ENCODE data around the gene SMARCC2. TPM values are rescaled to one million over a fixed set of nuclear protein-coding genes. Genes with fewer than 3 reads are reported as not detected.

The SMARCC2 gene
- total RNA-seq, 2 experiments from 2014 or later, result 68.3 to 137 TPM

DNA sequence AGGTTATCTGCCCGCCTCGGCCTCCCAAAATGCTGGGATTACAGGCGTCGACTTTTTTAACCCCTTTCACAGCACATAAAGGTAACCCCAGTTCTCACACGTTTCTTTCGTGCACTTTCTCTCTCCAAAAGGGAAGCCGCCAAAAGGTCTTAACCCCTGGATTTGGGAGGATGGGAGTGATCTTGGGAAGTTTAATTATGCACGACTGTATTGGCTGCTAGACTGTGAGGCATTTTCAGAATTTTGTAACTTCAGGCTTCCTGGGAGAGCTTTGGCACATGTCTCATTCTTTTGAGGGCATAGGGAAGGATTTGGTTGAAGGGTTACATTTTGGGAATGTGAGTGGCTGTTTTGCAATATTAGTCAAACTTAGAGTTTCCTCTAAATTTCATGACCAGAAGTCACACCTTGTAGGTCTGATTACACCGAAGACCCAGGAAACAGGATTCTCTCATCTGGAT, 1.4 kb upstream of the SMARCC2 start:
- H3K9me3 ChIP-seq (ENCODE audit: low read length), result no peaks in the 10 kb centered on the region
- peak overlapping the region; percentile 79 for H3K4me3 ChIP-seq (ENCODE audit: low read depth, low read length, poor library complexity, severe bottlenecking)
- H4K20me1 ChIP-seq (ENCODE audit: insufficient read depth, low read length), result 0 out of 2 replicates have a peak, but pooled peaks cover 4% of the 10 kb centered on the region
- peaks cover 17% of the 10 kb centered on the region for H3K36me3 ChIP-seq (ENCODE audit: insufficient read depth, low read length)
- intact Hi-C loops (cut with micrococcal nuclease; ENCODE audit: unreplicated experiment), result no loop called here
- CTCF ChIA-PET (ENCODE audit: unreplicated experiment), result interaction anchor here (1.1 kb wide), 1 partner anchor 17 kb away, joined by 5 read pairs; no protein-coding TSS in a partner anchor
- peak overlapping the region; percentile 96 for H3K4me2 ChIP-seq (ENCODE audit: low read length)
- no peak overlapping the region for H3K27ac ChIP-seq (ENCODE audit: low read depth, low read length, poor library complexity, severe bottlenecking)
- H3K79me2 ChIP-seq (ENCODE audit: insufficient read depth, low read depth, low read length), result peaks cover 30% of the 10 kb centered on the region
- H3K4me1 ChIP-seq (ENCODE audit: insufficient read depth, low read length, poor library complexity, severe bottlenecking), result peaks cover 40% of the 10 kb centered on the region
- POLR2A ChIA-PET, result interaction anchor here (0.7 to 2.4 kb wide), 2 partner anchors 31 to 269 kb away, joined by 3 to 19 read pairs; partner anchors contain the start of gene RNF41
- no peaks in the 10 kb centered on the region for H3K9me2 ChIP-seq (ENCODE audit: insufficient read depth, low read length)
- no TSS peak for BruUV-seq (replicated peaks)
- no peak for TF ChIP-seq EZH2phosphoT487 (IDR thresholded peaks at IDR 0.05; ENCODE audit: borderline replicate concordance, low read depth, low read length)
- TF ChIP-seq, protein P1, sequence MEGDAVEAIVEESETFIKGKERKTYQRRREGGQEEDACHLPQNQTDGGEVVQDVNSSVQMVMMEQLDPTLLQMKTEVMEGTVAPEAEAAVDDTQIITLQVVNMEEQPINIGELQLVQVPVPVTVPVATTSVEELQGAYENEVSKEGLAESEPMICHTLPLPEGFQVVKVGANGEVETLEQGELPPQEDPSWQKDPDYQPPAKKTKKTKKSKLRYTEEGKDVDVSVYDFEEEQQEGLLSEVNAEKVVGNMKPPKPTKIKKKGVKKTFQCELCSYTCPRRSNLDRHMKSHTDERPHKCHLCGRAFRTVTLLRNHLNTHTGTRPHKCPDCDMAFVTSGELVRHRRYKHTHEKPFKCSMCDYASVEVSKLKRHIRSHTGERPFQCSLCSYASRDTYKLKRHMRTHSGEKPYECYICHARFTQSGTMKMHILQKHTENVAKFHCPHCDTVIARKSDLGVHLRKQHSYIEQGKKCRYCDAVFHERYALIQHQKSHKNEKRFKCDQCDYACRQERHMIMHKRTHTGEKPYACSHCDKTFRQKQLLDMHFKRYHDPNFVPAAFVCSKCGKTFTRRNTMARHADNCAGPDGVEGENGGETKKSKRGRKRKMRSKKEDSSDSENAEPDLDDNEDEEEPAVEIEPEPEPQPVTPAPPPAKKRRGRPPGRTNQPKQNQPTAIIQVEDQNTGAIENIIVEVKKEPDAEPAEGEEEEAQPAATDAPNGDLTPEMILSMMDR (conservative IDR thresholded peaks at IDR 0.05; ENCODE audit: low read length), result no peak
- H2AFZ ChIP-seq (ENCODE audit: low read length), result peak overlapping the region; percentile 91; the same call in 1 of the 2 replicates
- DNase-seq (ENCODE audit: low spot score), result no peak

DNA sequence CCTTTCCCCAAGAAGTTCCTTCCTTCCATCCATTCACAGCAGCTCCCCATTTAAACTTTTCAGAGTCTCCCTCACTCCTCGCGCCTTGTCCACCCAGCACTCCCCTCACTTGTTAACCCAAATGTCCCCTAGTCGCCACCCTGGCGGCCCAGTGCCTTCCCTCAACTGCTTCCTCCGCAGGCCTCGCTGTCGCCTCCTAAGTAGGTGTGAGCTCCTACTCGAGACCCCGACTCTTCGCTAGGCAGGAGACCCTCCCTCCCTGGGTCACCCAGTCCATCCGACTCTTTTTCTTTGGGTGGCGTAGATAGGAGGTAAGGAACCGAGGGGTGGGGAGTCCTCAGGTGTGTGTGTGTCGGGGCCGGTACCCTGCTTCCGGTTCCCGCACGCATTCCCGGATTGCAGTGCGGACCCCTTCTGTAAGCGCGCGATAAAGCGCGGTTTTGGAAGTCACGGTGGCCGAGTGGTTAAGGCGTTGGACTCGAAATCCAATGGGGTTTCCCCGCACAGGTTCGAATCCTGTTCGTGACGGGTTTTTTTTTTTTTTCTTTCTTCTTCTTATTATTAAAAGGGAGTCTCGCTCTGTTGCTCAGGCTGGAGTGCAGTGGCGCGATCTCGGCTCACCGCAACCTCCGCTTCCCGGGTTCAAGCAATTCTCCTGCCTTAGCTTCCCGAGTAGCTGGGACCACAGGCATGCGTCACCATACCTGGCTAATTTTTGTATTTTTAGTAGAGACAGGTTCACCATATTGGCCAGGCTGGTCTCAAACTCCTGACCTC, 823 bp upstream of the SMARCC2 start:
- H3K4me2 ChIP-seq (ENCODE audit: low read length), result peak overlapping the region; percentile 96
- peaks cover 40% of the 10 kb centered on the region for H3K4me1 ChIP-seq (ENCODE audit: insufficient read depth, low read length, poor library complexity, severe bottlenecking)
- H2AFZ ChIP-seq (ENCODE audit: low read length), result peak overlapping the region; percentile 91
- H4K20me1 ChIP-seq (ENCODE audit: insufficient read depth, low read length), result 0 out of 2 replicates have a peak, but pooled peaks cover 4% of the 10 kb centered on the region
- peaks cover 23% of the 10 kb centered on the region for H3K36me3 ChIP-seq (ENCODE audit: insufficient read depth, low read length)
- intact Hi-C loops (cut with micrococcal nuclease; ENCODE audit: unreplicated experiment), result loop anchor here (1.0 to 5.0 kb wide), 5 partner anchors 31 to 451 kb away; partner anchors contain the start of gene MYL6
- H3K79me2 ChIP-seq (ENCODE audit: insufficient read depth, low read depth, low read length), result peaks cover 31% of the 10 kb centered on the region
- no TSS peak for BruUV-seq (replicated peaks)
- ChIA-PET POLR2A (interaction anchor here (0.5 to 3.4 kb wide), 11 partner anchors 9 to 1694 kb away, joined by 3 to 22 read pairs (median 4); partner anchors contain the start of genes ESYT1, RNF41, RPL41 and ZC3H10), CTCF (ENCODE audit: unreplicated experiment) (interaction anchor here (0.6 to 2.5 kb wide), 12 partner anchors 18 to 1153 kb away, joined by 3 to 23 read pairs (median 6); partner anchors contain the start of genes RNF41, RPL41 and ZC3H10)
- no peaks in the 10 kb centered on the region for H3K9me2 ChIP-seq (ENCODE audit: insufficient read depth, low read length)
- DNase-seq (ENCODE audit: low spot score), result peak; percentile 79
- H3K27ac ChIP-seq (ENCODE audit: low read depth, low read length, poor library complexity, severe bottlenecking), result peak overlapping the region; percentile 72
- TF ChIP-seq EZH2phosphoT487 (IDR thresholded peaks at IDR 0.05; ENCODE audit: borderline replicate concordance, low read depth, low read length), result no peak
- TF ChIP-seq, protein P1 (conservative IDR thresholded peaks at IDR 0.05; ENCODE audit: low read length), result 0 out of 2 replicates have a peak, but pooled peaks have one; percentile 20
- H3K4me3 ChIP-seq (ENCODE audit: low read depth, low read length, poor library complexity, severe bottlenecking), result peak overlapping the region; percentile 79
- H3K9me3 ChIP-seq (ENCODE audit: low read length), result no peaks in the 10 kb centered on the region
